Ovary (tissue), 9 donors: Measurements from ENCODE around the gene RPS3. TPM values are rescaled to one million over a fixed set of nuclear protein-coding genes. Genes with fewer than 3 reads are reported as not detected.

Experiments
- DNase-seq, 5 donors: peaks; one replicate each; pipeline ENCODE4 v3.0.0-alpha.2; 2019 to 2020
- H3K27ac ChIP-seq, 2 donors: fragments of 200-600 bp; one replicate each; pipeline versions ENCODE4 v1.5.1 to v1.8.0; 2019 to 2022
- H3K27me3 ChIP-seq: fragments of 200-600 bp; one replicate; pipeline ENCODE4 v1.8.0; 2022
- H3K36me3 ChIP-seq: fragments of 200-600 bp; sonication (generic); one replicate; pipeline ENCODE4 v1.5.1; 2019
- H3K4me1 ChIP-seq: one replicate; pipeline ENCODE4 v1.8.1; 2013; ENCODE audit warnings: mild to moderate bottlenecking, moderate library complexity; ENCODE audit not compliant: insufficient read depth
- H3K4me3 ChIP-seq: fragments of 200-600 bp; sonication (generic); one replicate; pipeline ENCODE4 v1.5.1; 2017
- H3K9me3 ChIP-seq, 2 donors: fragments of 200-600 bp in 1 of 2; sonication (generic) in 1 of 2; one replicate each; pipeline versions ENCODE4 v1.5.1 to v1.8.1; 2013 to 2019; ENCODE audit warnings: mild to moderate bottlenecking in 1 of 2, moderate library complexity in 1 of 2
- CTCF ChIP-seq, 3 donors: fragments of 450-650 bp in 2 of 3; fragments of 200-600 bp in 1 of 3; IDR thresholded peaks; one replicate each; pipeline versions ENCODE4 v1.5.1 to v1.8.0; 2016 to 2022; ENCODE audit warnings: antibody characterized with exemption in 3 of 3, mild to moderate bottlenecking in 1 of 3
- EP300 ChIP-seq: sonication (generic); formaldehyde crosslinking; IDR thresholded peaks from one replicate; pipeline ENCODE4 v1.6.1; 2017; ENCODE audit warnings: antibody characterized with exemption
- POLR2A ChIP-seq: fragments of 450-650 bp; IDR thresholded peaks from one replicate; pipeline ENCODE4 v1.6.1; 2017; ENCODE audit warnings: antibody characterized with exemption, mild to moderate bottlenecking, moderate library complexity
- WGBS, 3 donors: extraction: QIAGEN DNeasy Blood & Tissue Kit in 1 of 3; methylation state at CpG; one replicate each; pipeline versions ENCODE4 v1.1.5 to v1.1.7; 2013 to 2017; 5-methylcytosine and 5-hydroxymethylcytosine counted together
- intact Hi-C, 4 donors: fragments of 100-400 bp; cut with DNase I; formaldehyde crosslinking; loops; one replicate each; pipeline versions ENCODE4 v1.11.0 to v1.15.1; 2022 to 2023
- polyA plus RNA-seq, 2 donors: library from polyadenylated mRNA; stranded (reverse); fragments of 200-250 nt in 1 of 2; fragments of 350-450 nt in 1 of 2; fragmentation: Illumina TruSeq in 1 of 2; extraction: RNeasy Lipid Tissue Mini Kit (QIAGEN cat#74804) in 1 of 2; gene quantifications; one replicate each; pipeline ENCODE4 v1.2.3, GENCODE V29; 2013 to 2014
- total RNA-seq, 7 donors: library from RNA; depleted of rRNA in 2 of 7; stranded (reverse); fragments of >200 nt in 2 of 7; fragmentation: NEBNext Ultra II Directional in 3 of 7; extraction: Animal tissue kit (Norgen Biotek cat#: 25700) in 3 of 7; gene quantifications; one replicate each; pipeline versions ENCODE4 v1.1.0 to v1.2.4, GENCODE V29; 2016 to 2023
- donor health status: DM: no; HTN: no; CAD: no; lungs with moderate emphysema.
- donor health status: DM: no; HTN: no; CAD: no.
- donor health status: Bipolar disorder and iron deficiency.
- donor health status: DM: yes; HTN: yes; CAD: no.
- donor health status: DM: no; HTN: no; CAD: no.
- donor health status: DM: yes; HTN: yes; CAD: no.

RPS3 gene
- total and polyA plus RNA-seq, 9 donors: 3,268 to 7,276 (median 5,342) TPM

GRCh38 chr11:75439495-75440120, 40.3 kb downstream of the RPS3 start:
- 74 to 81% (median 77%) methylated on average over 8 to 13 of the region's 13 CpGs for WGBS, 3 donors
- intact Hi-C loops: no loop called here
- Histone ChIP-seq H3K9me3 (no peaks in the 10 kb centered on the region), H3K36me3 (no peaks in the 10 kb centered on the region), H3K4me1 (no peaks in the 10 kb centered on the region), H3K27me3 (no peaks in the 10 kb centered on the region), H3K4me3 (no peak overlapping the region), H3K27ac (no peak overlapping the region)
- DNase-seq: no peak
- TF ChIP-seq POLR2A (no peak), EP300 (no peak), CTCF (IDR thresholded peaks at IDR 0.05) (no peak)

- intact Hi-C loops: no loop called here
- TF ChIP-seq EP300 (no peak), CTCF (IDR thresholded peaks at IDR 0.05) (no peak), POLR2A (no peak)
- Histone ChIP-seq H3K27me3 (no peaks in the 10 kb centered on the region), H3K4me1 (no peaks in the 10 kb centered on the region), H3K36me3 (no peaks in the 10 kb centered on the region), H3K4me3 (no peak overlapping the region), H3K27ac (no peak overlapping the region), H3K9me3 (no peaks in the 10 kb centered on the region)
- DNase-seq: no peak
- 84 to 87% (median 87%) methylated on average over 26 to 27 of the region's 27 CpGs for WGBS, 3 donors
Observed at GRCh38 chr11:75440960-75441803, 41.9 kb downstream of the RPS3 start.

- no peak overlapping the region for H3K27ac ChIP-seq
- H3K36me3 ChIP-seq: no peaks in the 10 kb centered on the region
- intact Hi-C loops: no loop called here
- H3K4me3 ChIP-seq: no peak overlapping the region
- no peaks in the 10 kb centered on the region for H3K4me1 ChIP-seq
- no peak for DNase-seq
- TF ChIP-seq EP300: no peak
- no peak for TF ChIP-seq POLR2A
- TF ChIP-seq CTCF (IDR thresholded peaks at IDR 0.05): no peak
- H3K9me3 ChIP-seq: no peaks in the 10 kb centered on the region
- WGBS, 3 donors: 61 to 78% (median 69%) methylated on average over 7 of the region's 7 CpGs
- no peaks in the 10 kb centered on the region for H3K27me3 ChIP-seq
Observed at GRCh38 chr11:75441804-75442132, 42.5 kb downstream of the RPS3 start.

GRCh38 chr11:75442161-75442885, 43.0 kb downstream of the RPS3 start:
- Histone ChIP-seq H3K4me3 (no peak overlapping the region), H3K4me1 (no peaks in the 10 kb centered on the region), H3K27me3 (no peaks in the 10 kb centered on the region), H3K36me3 (no peaks in the 10 kb centered on the region), H3K9me3 (no peaks in the 10 kb centered on the region), H3K27ac (no peak overlapping the region)
- TF ChIP-seq CTCF (IDR thresholded peaks at IDR 0.05) (no peak), POLR2A (no peak), EP300 (no peak)
- 68 to 72% (median 72%) methylated on average over 14 to 15 of the region's 15 CpGs for WGBS, 3 donors
- intact Hi-C loops: no loop called here
- no peak for DNase-seq
